ENCODE measurements around the gene FALEC.

DNA sequence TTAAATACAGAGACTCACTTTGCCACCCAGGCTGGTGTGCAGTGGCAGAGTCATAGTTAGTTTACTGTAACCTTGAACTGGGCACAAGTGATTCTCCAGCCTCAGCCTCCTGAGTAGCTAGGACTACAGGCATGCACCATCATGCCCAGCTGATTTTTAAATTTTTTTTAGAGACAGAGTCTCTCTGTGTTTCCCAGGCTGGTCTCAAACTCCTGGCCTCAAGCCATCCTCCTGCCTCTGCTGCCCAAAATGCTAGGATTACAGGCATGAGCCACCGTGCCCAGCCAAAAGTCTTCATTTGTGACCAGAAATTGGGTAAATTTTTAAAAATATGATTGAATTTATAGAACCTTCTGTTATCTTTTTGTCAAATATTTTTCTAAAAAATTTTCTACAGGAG, 46.3 kb upstream of the FALEC start:
- no peak for TF ChIP-seq CTCF (IDR thresholded peaks at IDR 0.05)
- no peak for TF ChIP-seq REST (IDR thresholded peaks at IDR 0.05; ENCODE audit: insufficient read depth in 1 of 2, low read depth in 2 of 2, low read length in 1 of 2)
- TF ChIP-seq SIN3A (IDR thresholded peaks at IDR 0.05; ENCODE audit: borderline replicate concordance, insufficient read depth, low read depth, low read length) = no peak
